Neural cell (in vitro differentiated cells): ENCODE measurements around the gene ACYP1.

Experiments
- POLR2AphosphoS5 ChIP-seq: IDR thresholded peaks from 2 replicates; pipeline ENCODE4 v1.6.1; 2012
- TF ChIP-seq, protein P1 (sequence below): fragments of 450-650 bp; IDR thresholded peaks from 2 replicates; pipeline ENCODE4 v1.5.1; 2014; ENCODE audit warnings: antibody characterized with exemption, mild to moderate bottlenecking, moderate library complexity; ENCODE audit not compliant: poor library complexity, severe bottlenecking

- TF ChIP-seq, protein P1, sequence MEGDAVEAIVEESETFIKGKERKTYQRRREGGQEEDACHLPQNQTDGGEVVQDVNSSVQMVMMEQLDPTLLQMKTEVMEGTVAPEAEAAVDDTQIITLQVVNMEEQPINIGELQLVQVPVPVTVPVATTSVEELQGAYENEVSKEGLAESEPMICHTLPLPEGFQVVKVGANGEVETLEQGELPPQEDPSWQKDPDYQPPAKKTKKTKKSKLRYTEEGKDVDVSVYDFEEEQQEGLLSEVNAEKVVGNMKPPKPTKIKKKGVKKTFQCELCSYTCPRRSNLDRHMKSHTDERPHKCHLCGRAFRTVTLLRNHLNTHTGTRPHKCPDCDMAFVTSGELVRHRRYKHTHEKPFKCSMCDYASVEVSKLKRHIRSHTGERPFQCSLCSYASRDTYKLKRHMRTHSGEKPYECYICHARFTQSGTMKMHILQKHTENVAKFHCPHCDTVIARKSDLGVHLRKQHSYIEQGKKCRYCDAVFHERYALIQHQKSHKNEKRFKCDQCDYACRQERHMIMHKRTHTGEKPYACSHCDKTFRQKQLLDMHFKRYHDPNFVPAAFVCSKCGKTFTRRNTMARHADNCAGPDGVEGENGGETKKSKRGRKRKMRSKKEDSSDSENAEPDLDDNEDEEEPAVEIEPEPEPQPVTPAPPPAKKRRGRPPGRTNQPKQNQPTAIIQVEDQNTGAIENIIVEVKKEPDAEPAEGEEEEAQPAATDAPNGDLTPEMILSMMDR: no peak
- TF ChIP-seq POLR2AphosphoS5: no peak
Observed at GRCh38 chr14:75023108-75023507, 40.7 kb downstream of the ACYP1 start.
